ENCODE data around the gene CLNK. TPM values are rescaled to one million over a fixed set of nuclear protein-coding genes. Genes with fewer than 3 reads are reported as not detected.

The CLNK gene
- total and polyA plus RNA-seq, 5 donors from 2014 or later = 0.67 to 4.5 (median 2.5) TPM

DNA sequence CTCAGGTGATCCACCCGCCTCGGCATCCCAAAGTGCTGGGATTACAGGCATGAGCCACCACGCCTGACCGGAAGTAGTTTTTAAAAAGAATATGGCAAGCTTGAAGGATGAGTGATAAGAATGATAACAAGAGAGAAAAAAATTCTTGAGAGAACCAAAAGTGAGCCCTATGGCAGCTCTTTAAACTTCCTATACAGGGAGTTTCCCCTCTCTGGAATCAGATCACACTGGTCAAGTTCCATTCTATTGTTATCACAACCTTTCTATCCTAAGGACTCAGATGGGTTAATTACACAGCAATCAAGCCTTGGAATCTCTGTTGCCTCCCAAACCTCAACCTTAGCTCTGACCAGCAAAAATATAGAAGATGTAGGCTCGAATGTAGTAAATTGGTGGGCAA lies 193.6 kb downstream of the CLNK start:
- H3K27me3 Mint-ChIP-seq = peaks cover 17% of the 10 kb centered on the region
- Histone ChIP-seq H3K4me1 (ENCODE audit: control insufficient read depth, insufficient read depth, low read length, poor library complexity, severe bottlenecking) (no peaks in the 10 kb centered on the region), H3K4me3 (ENCODE audit: low read depth, low read length) (no peak overlapping the region), H3K27me3 (ENCODE audit: control insufficient read depth, insufficient read depth, low read length) (no peaks in the 10 kb centered on the region), H3K27ac (ENCODE audit: insufficient read depth, low read length, poor library complexity, severe bottlenecking) (no peak overlapping the region), H3K9me3 (ENCODE audit: control insufficient read depth in 2 of 2, low read length in 2 of 2) (no peaks in the 10 kb centered on the region), H3K36me3 (ENCODE audit: control insufficient read depth, insufficient read depth, low read length) (no peaks in the 10 kb centered on the region)
- H3K9me3 Mint-ChIP-seq = peaks cover 0 to 2% (median 0%) of the 10 kb centered on the region in 7 donors
- peaks cover 0 to 4% (median 3%) of the 10 kb centered on the region in 4 donors for H3K4me1 Mint-ChIP-seq
- no peak for DNase-seq
- no peak for ATAC-seq (ENCODE audit: low read depth in 2 of 2)
- peak overlapping the region in 1 of 4 donors; percentile 51 for H3K4me3 Mint-ChIP-seq
- no peaks in the 10 kb centered on the region for H3K36me3 Mint-ChIP-seq
- no peak overlapping the region for H3K27ac Mint-ChIP-seq

- no peaks in the 10 kb centered on the region for H3K4me1 ChIP-seq (ENCODE audit: control insufficient read depth, insufficient read depth, low read length, poor library complexity, severe bottlenecking)
- H3K27ac ChIP-seq (ENCODE audit: insufficient read depth, low read length, poor library complexity, severe bottlenecking) = no peak overlapping the region
- H3K36me3 ChIP-seq (ENCODE audit: control insufficient read depth, insufficient read depth, low read length) = no peaks in the 10 kb centered on the region
- DNase-seq = no peak
- Mint-ChIP-seq H3K36me3 (no peaks in the 10 kb centered on the region), H3K4me1 (no peaks in the 10 kb centered on the region), H3K4me3 (no peak overlapping the region), H3K27ac (no peak overlapping the region), H3K9me3 (no peaks in the 10 kb centered on the region), H3K27me3 (peaks cover 4% of the 10 kb centered on the region)
- no peak for ATAC-seq (ENCODE audit: low read depth in 2 of 2)
- no peaks in the 10 kb centered on the region for H3K9me3 ChIP-seq (ENCODE audit: control insufficient read depth in 2 of 2, low read length in 2 of 2)
- no peak overlapping the region for H3K4me3 ChIP-seq (ENCODE audit: low read depth, low read length)
- H3K27me3 ChIP-seq (ENCODE audit: control insufficient read depth, insufficient read depth, low read length) = no peaks in the 10 kb centered on the region
Observed at GRCh38 chr4:10482913-10483312, 201.7 kb downstream of the CLNK start.

- H3K9me3 ChIP-seq (ENCODE audit: control insufficient read depth in 2 of 2, low read length in 2 of 2) = no peaks in the 10 kb centered on the region
- ATAC-seq (ENCODE audit: low read depth in 2 of 2) (no peak), DNase-seq (no peak)
- no peaks in the 10 kb centered on the region for H3K9me3 Mint-ChIP-seq
- H3K36me3 Mint-ChIP-seq = no peaks in the 10 kb centered on the region
- H3K27ac ChIP-seq (ENCODE audit: insufficient read depth, low read length, poor library complexity, severe bottlenecking) = no peak overlapping the region
- H3K27ac Mint-ChIP-seq = no peak overlapping the region
- no peaks in the 10 kb centered on the region for H3K36me3 ChIP-seq (ENCODE audit: control insufficient read depth, insufficient read depth, low read length)
- H3K27me3 Mint-ChIP-seq = no peaks in the 10 kb centered on the region
- H3K4me3 ChIP-seq (ENCODE audit: low read depth, low read length) = no peak overlapping the region
- no peaks in the 10 kb centered on the region for H3K4me1 ChIP-seq (ENCODE audit: control insufficient read depth, insufficient read depth, low read length, poor library complexity, severe bottlenecking)
- H3K27me3 ChIP-seq (ENCODE audit: control insufficient read depth, insufficient read depth, low read length) = no peaks in the 10 kb centered on the region
- H3K4me3 Mint-ChIP-seq = no peak overlapping the region
- no peaks in the 10 kb centered on the region for H3K4me1 Mint-ChIP-seq
Observed at GRCh38 chr4:10480616-10481015, 204.0 kb downstream of the CLNK start.

- H3K27ac Mint-ChIP-seq = no peak overlapping the region
- H3K4me1 Mint-ChIP-seq = no peaks in the 10 kb centered on the region
- H3K9me3 Mint-ChIP-seq = no peaks in the 10 kb centered on the region
- ATAC-seq (ENCODE audit: low read depth in 2 of 2) = no peak
- H3K36me3 Mint-ChIP-seq = no peaks in the 10 kb centered on the region
- DNase-seq = no peak
- no peak overlapping the region for H3K4me3 ChIP-seq (ENCODE audit: low read depth, low read length)
- no peaks in the 10 kb centered on the region for H3K27me3 ChIP-seq (ENCODE audit: control insufficient read depth, insufficient read depth, low read length)
- H3K4me3 Mint-ChIP-seq = no peak overlapping the region
- H3K27me3 Mint-ChIP-seq = no peaks in the 10 kb centered on the region
- no peak overlapping the region for H3K27ac ChIP-seq (ENCODE audit: insufficient read depth, low read length, poor library complexity, severe bottlenecking)
- H3K4me1 ChIP-seq (ENCODE audit: control insufficient read depth, insufficient read depth, low read length, poor library complexity, severe bottlenecking) = no peaks in the 10 kb centered on the region
- no peaks in the 10 kb centered on the region for H3K36me3 ChIP-seq (ENCODE audit: control insufficient read depth, insufficient read depth, low read length)
- H3K9me3 ChIP-seq (ENCODE audit: control insufficient read depth in 2 of 2, low read length in 2 of 2) = no peaks in the 10 kb centered on the region
Observed at GRCh38 chr4:10478621-10479020, 205.9 kb downstream of the CLNK start.

DNA sequence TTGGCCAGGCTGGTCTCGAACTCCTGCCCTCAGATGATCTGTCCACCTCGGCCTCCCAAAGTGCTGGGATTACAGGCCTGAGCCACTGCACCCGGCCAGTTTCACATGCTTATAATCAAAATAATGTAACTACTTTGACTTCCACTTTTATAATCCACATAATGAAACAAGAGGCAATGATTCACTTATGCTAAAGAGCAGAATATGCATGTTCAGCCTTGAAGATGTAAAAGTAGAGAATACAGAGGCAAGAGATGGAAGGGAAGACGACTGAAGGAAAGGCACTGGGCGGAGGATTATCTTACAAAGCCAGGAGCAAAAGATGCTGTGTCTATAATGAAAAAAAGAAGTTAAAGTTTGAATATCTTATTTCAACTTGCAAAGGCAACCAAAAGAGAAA lies 214.1 kb downstream of the CLNK start:
- DNase-seq (no peak), ATAC-seq (ENCODE audit: low read depth in 2 of 2) (no peak)
- H3K27me3 ChIP-seq (ENCODE audit: control insufficient read depth, insufficient read depth, low read length) = no peaks in the 10 kb centered on the region
- H3K36me3 Mint-ChIP-seq = no peaks in the 10 kb centered on the region
- H3K4me3 ChIP-seq (ENCODE audit: low read depth, low read length) = no peak overlapping the region
- H3K27ac Mint-ChIP-seq = no peak overlapping the region
- H3K4me1 Mint-ChIP-seq = no peaks in the 10 kb centered on the region
- H3K27me3 Mint-ChIP-seq = peaks cover 24% of the 10 kb centered on the region
- no peak overlapping the region for H3K27ac ChIP-seq (ENCODE audit: insufficient read depth, low read length, poor library complexity, severe bottlenecking)
- no peaks in the 10 kb centered on the region for H3K4me1 ChIP-seq (ENCODE audit: control insufficient read depth, insufficient read depth, low read length, poor library complexity, severe bottlenecking)
- H3K9me3 Mint-ChIP-seq = peaks cover 0 to 4% (median 0%) of the 10 kb centered on the region in 7 donors
- no peak overlapping the region for H3K4me3 Mint-ChIP-seq
- no peaks in the 10 kb centered on the region for H3K9me3 ChIP-seq (ENCODE audit: control insufficient read depth in 2 of 2, low read length in 2 of 2)
- no peaks in the 10 kb centered on the region for H3K36me3 ChIP-seq (ENCODE audit: control insufficient read depth, insufficient read depth, low read length)

DNA sequence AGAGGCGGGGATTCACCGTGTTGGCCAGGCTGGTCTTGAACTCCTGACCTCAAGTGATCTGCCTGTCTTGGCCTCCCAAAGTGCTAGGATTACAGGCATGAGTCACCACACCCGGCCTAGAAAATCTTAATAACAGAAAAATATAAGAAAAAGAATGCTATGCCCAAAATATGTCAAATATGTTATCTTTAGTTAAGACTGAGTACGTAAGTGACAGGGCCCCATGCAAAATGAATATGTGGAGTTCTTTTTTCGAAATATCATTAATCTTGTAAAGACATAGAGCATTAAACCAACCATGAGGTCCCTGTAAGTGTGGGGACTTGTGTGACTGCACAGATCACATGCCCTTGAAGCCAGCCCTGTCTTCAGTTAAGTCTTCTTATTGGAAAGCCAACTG lies 218.4 kb downstream of the CLNK start:
- Histone ChIP-seq H3K4me1 (ENCODE audit: control insufficient read depth, insufficient read depth, low read length, poor library complexity, severe bottlenecking) (peaks cover 7% of the 10 kb centered on the region), H3K27me3 (ENCODE audit: control insufficient read depth, insufficient read depth, low read length) (peaks cover 17% of the 10 kb centered on the region), H3K27ac (ENCODE audit: insufficient read depth, low read length, poor library complexity, severe bottlenecking) (no peak overlapping the region), H3K4me3 (ENCODE audit: low read depth, low read length) (no peak overlapping the region), H3K9me3 (ENCODE audit: control insufficient read depth in 2 of 2, low read length in 2 of 2) (peaks cover 0 to 2% of the 10 kb centered on the region in 2 experiments), H3K36me3 (ENCODE audit: control insufficient read depth, insufficient read depth, low read length) (no peaks in the 10 kb centered on the region)
- ATAC-seq (ENCODE audit: low read depth in 2 of 2) = no peak
- Mint-ChIP-seq H3K4me1 (peaks cover 0 to 13% (median 5%) of the 10 kb centered on the region in 4 donors), H3K27ac (no peak overlapping the region), H3K36me3 (no peaks in the 10 kb centered on the region), H3K9me3 (peaks cover 0 to 8% (median 4%) of the 10 kb centered on the region in 7 donors), H3K4me3 (no peak overlapping the region), H3K27me3 (peaks cover 45% of the 10 kb centered on the region)
- DNase-seq = no peak

DNA sequence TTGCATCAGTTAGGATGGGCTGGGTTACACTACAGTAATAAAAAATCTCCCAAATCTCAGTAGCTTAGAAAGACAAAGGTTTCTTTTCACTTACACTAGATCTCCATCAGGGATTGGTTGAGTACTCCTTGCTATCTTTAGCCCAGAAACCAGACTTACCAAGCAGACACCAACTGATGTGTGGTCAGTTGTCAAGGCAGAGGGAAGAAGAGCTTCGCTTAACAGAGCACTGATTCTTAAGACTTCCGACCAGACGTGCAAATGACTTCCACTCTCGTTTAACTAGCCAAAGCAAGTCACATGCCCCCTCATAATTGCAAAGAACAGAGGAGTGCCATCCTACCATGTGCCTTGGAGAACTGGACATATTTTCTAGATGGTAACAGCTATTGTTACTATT lies 221.7 kb downstream of the CLNK start:
- Histone ChIP-seq H3K27me3 (ENCODE audit: control insufficient read depth, insufficient read depth, low read length) (peaks cover 17% of the 10 kb centered on the region), H3K36me3 (ENCODE audit: control insufficient read depth, insufficient read depth, low read length) (no peaks in the 10 kb centered on the region), H3K27ac (ENCODE audit: insufficient read depth, low read length, poor library complexity, severe bottlenecking) (no peak overlapping the region), H3K9me3 (ENCODE audit: control insufficient read depth in 2 of 2, low read length in 2 of 2) (peaks cover 0 to 2% of the 10 kb centered on the region in 2 experiments), H3K4me3 (ENCODE audit: low read depth, low read length) (no peak overlapping the region), H3K4me1 (ENCODE audit: control insufficient read depth, insufficient read depth, low read length, poor library complexity, severe bottlenecking) (peaks cover 14% of the 10 kb centered on the region)
- Mint-ChIP-seq H3K4me1 (peaks cover 4 to 26% (median 11%) of the 10 kb centered on the region in 4 donors), H3K27ac (no peak overlapping the region), H3K36me3 (no peaks in the 10 kb centered on the region), H3K9me3 (peaks cover 0 to 9% (median 4%) of the 10 kb centered on the region in 7 donors), H3K4me3 (peak overlapping the region in 3 of 4 donors; percentile 18 to 62 (median 58)), H3K27me3 (peaks cover 49% of the 10 kb centered on the region)
- DNase-seq = no peak
- no peak for ATAC-seq (ENCODE audit: low read depth in 2 of 2)

DNA sequence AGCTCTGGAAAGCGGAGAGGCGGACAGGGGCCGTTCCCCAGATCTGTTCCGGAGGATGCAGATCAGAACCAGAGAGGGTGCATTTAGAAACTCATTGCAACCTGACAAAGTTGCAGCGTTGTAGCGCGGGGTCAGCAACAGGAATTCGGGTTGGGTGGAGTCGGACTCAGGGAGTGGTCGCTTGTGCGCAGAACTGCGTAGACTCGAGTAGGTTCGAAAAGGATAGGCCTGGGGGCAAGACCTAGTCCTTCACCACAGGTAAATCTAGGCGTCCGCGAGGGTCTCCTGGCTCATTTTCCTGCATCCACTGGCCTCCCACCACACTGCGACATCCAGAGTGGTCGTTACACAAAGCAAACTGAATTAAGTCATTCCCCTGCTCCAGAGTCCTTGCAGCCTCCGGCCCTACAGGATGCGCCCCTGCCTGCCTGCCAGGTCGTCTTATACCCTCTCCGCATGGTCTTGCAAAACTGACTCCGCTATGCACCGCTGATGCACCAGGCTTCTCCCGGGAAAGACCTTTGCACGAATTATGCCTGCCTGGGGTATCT lies 222.6 kb downstream of the CLNK start:
- Histone ChIP-seq H3K36me3 (ENCODE audit: control insufficient read depth, insufficient read depth, low read length) (no peaks in the 10 kb centered on the region), H3K27me3 (ENCODE audit: control insufficient read depth, insufficient read depth, low read length) (peaks cover 17% of the 10 kb centered on the region), H3K27ac (ENCODE audit: insufficient read depth, low read length, poor library complexity, severe bottlenecking) (no peak overlapping the region), H3K4me3 (ENCODE audit: low read depth, low read length) (no peak overlapping the region), H3K4me1 (ENCODE audit: control insufficient read depth, insufficient read depth, low read length, poor library complexity, severe bottlenecking) (peaks cover 14% of the 10 kb centered on the region), H3K9me3 (ENCODE audit: control insufficient read depth in 2 of 2, low read length in 2 of 2) (peaks cover 0 to 2% of the 10 kb centered on the region in 2 experiments)
- H3K4me1 Mint-ChIP-seq = peaks cover 6 to 31% (median 13%) of the 10 kb centered on the region in 4 donors
- H3K4me3 Mint-ChIP-seq = peak overlapping the region; percentile 62 to 89 (median 81)
- H3K27ac Mint-ChIP-seq = peak overlapping the region in 1 of 3 donors; percentile 64
- DNase-seq = no peak
- H3K9me3 Mint-ChIP-seq = peaks cover 0 to 9% (median 2%) of the 10 kb centered on the region in 7 donors
- no peak for ATAC-seq (ENCODE audit: low read depth in 2 of 2)
- H3K36me3 Mint-ChIP-seq = no peaks in the 10 kb centered on the region
- H3K27me3 Mint-ChIP-seq = peaks cover 43% of the 10 kb centered on the region
